ENCODE data around the gene LMAN2. TPM values are rescaled to one million over a fixed set of nuclear protein-coding genes. Genes with fewer than 3 reads are reported as not detected.

LMAN2 gene
- total RNA-seq (2021; ENCODE audit: unreplicated experiment) (128 TPM), Bru-seq, nascent RNA (percentile 81 among the genes with signal in this experiment), BruChase-seq, experiment 1, labeled RNA remaining after a 6-hour chase (percentile 91 among the genes with signal in this experiment), BruChase-seq, experiment 2, labeled RNA remaining after a 2-hour chase (percentile 83 among the genes with signal in this experiment)
- polyA plus RNA-seq (2012), result 233 and 234 TPM in 2 replicates
- long read RNA-seq, transcript LMAN2-208 (8 exons, 1,149 nt), result minor isoform, 6 of 397 reads
- long read RNA-seq, transcript LMAN2-201 (8 exons, 1,800 nt), result major isoform, 364 of 397 reads
- long read RNA-seq, partial matches to known transcripts, result 9 of 397 reads
- long read RNA-seq, other reads (novel, unspliced or antisense), result 17 of 397 reads

- peak; percentile 98 for ATAC-seq
- POLR2A ChIA-PET, result interaction anchor here (0.7 to 2.8 kb wide), 9 partner anchors 9 to 103 kb away, joined by 3 to 9 read pairs (median 4); partner anchors contain the start of gene PRR7
- CTCF ChIA-PET, result interaction anchor here (1.2 to 2.3 kb wide), 5 partner anchors 15 to 103 kb away, joined by 3 to 9 read pairs (median 7); no protein-coding TSS in a partner anchor
- intact Hi-C loops (cut with micrococcal nuclease), result no loop called here
- peak within 1 kb of the TSS; percentile 92 for H3K9ac ChIP-seq (ENCODE audit: low read length)
- DNase-seq (ENCODE audit: low read depth, low spot score), result peak; percentile 93
- peaks cover 14 to 16% of the 10 kb centered on the region in 2 experiments for H3K4me1 ChIP-seq (ENCODE audit: control insufficient read depth in 1 of 2, insufficient read depth in 2 of 2, low read length in 2 of 2)
- RAD21 ChIA-PET (ENCODE audit: low non-redundant PET in 1 of 2, low total read pairs in 2 of 2, uncharacterized antibody in 2 of 2, unreplicated experiment in 2 of 2), result no interaction called here
- peaks cover 48% of the 10 kb centered on the region for H3K79me2 ChIP-seq (ENCODE audit: insufficient read depth, low read length)
- no peaks in the 10 kb centered on the region for H3K9me2 ChIP-seq (ENCODE audit: insufficient read depth)
- H3K9me3 ChIP-seq (ENCODE audit: control insufficient read depth in 1 of 2, insufficient read depth in 1 of 2, low read depth in 1 of 2, low read length in 2 of 2), result peaks cover 0 to 4% of the 10 kb centered on the region in 2 experiments; a peak in 1 of 4 replicates
- peak within 1 kb of the TSS; percentile 77 for H3K27ac ChIP-seq (ENCODE audit: low read depth, low read length)
- BruUV-seq (replicated peaks), result no TSS peak
- H3K4me3 ChIP-seq (replicated peaks in 1 of 2; ENCODE audit: low read depth in 1 of 2, low read length in 2 of 2), result peak within 1 kb of the TSS; percentile 98 to 100
- peak within 1 kb of the TSS; percentile 91 for H3K4me2 ChIP-seq (ENCODE audit: low read length)
- H2AFZ ChIP-seq (ENCODE audit: low read depth, low read length, poor library complexity, severe bottlenecking), result peak within 1 kb of the TSS; percentile 91
- H4K20me1 ChIP-seq (ENCODE audit: insufficient read depth), result no peaks in the 10 kb centered on the region
- H3K27me3 ChIP-seq (ENCODE audit: insufficient read depth, low read length), result no peaks in the 10 kb centered on the region
- peaks cover 7 to 8% of the 10 kb centered on the region in 2 experiments; a peak in 3 of 4 replicates for H3K36me3 ChIP-seq (ENCODE audit: control insufficient read depth in 1 of 2, insufficient read depth in 2 of 2, low read length in 2 of 2)
- TF ChIP-seq EGR1 (IDR thresholded peaks at IDR 0.05; ENCODE audit: low read depth) (no peak), JUND (IDR thresholded peaks at IDR 0.05) (no peak), ZBTB33 (IDR thresholded peaks at IDR 0.05; ENCODE audit: extremely low read depth, insufficient replicate concordance, low read length) (peak; percentile 63), CTCF (IDR thresholded peaks at IDR 0.05 in 2 of 3, conservative IDR thresholded peaks at IDR 0.05 in 1 of 3; ENCODE audit: borderline replicate concordance in 1 of 3, insufficient read depth in 1 of 3, low read depth in 2 of 3, low read length in 2 of 3) (no peak), SRF (IDR thresholded peaks at IDR 0.05; ENCODE audit: low read depth) (no peak), SP1 (IDR thresholded peaks at IDR 0.05; ENCODE audit: low read depth) (no peak), FOSL1 (IDR thresholded peaks at IDR 0.05; ENCODE audit: low read depth) (no peak), ATF3 (IDR thresholded peaks at IDR 0.05) (no peak), TCF7L2 (IDR thresholded peaks at IDR 0.05; ENCODE audit: borderline replicate concordance, extremely low read depth, insufficient read depth, insufficient read length) (peak; percentile 45), EZH2 (IDR thresholded peaks at IDR 0.05) (no peak), RAD21 (IDR thresholded peaks at IDR 0.05; ENCODE audit: low read depth) (no peak), YY1 (IDR thresholded peaks at IDR 0.05; ENCODE audit: extremely low read depth, insufficient replicate concordance, low read depth, low read length) (peak; percentile 94), POLR2A (IDR thresholded peaks at IDR 0.05; ENCODE audit: borderline replicate concordance, extremely low read depth, insufficient read depth, insufficient read length) (peak; percentile 44), MAX (IDR thresholded peaks at IDR 0.05) (no peak), ZNF274 (IDR thresholded peaks at IDR 0.05; ENCODE audit: low read depth, low read length) (no peak), ZFX (IDR thresholded peaks at IDR 0.05) (peak; percentile 52; the same call in 1 of the 2 replicates), EZH2phosphoT487 (IDR thresholded peaks at IDR 0.05; ENCODE audit: borderline replicate concordance) (no peak), CBX3 (IDR thresholded peaks at IDR 0.05; ENCODE audit: low read depth) (no peak), CEBPB (IDR thresholded peaks at IDR 0.05; ENCODE audit: low read depth) (no peak), POLR2AphosphoS5 (IDR thresholded peaks at IDR 0.05; ENCODE audit: low read depth, low read length) (peak; percentile 92), ELF1 (IDR thresholded peaks at IDR 0.05; ENCODE audit: borderline replicate concordance, low read depth) (no peak), SIN3A (IDR thresholded peaks at IDR 0.05; ENCODE audit: low read depth) (no peak)
Observed at GRCh38 chr5:177351392-177352329, at the start of gene LMAN2. Gene LMAN2, minus strand, starts transcription at chr5:177351668. Its CDS starts 21 bp downstream, at chr5:177351647.
